GM21529 (cell line): ENCODE measurements around the gene ST7.
A peak's percentile ranks its signal among the peaks of the same experiment; 100 is the strongest.

Experiments
- ATAC-seq: cut with Tn5 transposase; IDR thresholded peaks from one replicate; pipeline ENCODE4 v1.9.1; 2021; ENCODE audit not compliant: unreplicated experiment

Gene ST7

GRCh38 chr7:117051808-117052207, 98.5 kb downstream of the ST7 start:
- no peak for ATAC-seq

- no peak for ATAC-seq
Observed at GRCh38 chr7:117053432-117053831, 100.1 kb downstream of the ST7 start.

- no peak for ATAC-seq
Observed at GRCh38 chr7:117061751-117062150, 108.5 kb downstream of the ST7 start.

GRCh38 chr7:117062300-117062699, 109.0 kb downstream of the ST7 start:
- ATAC-seq, result no peak

GRCh38 chr7:117064688-117065087, 111.4 kb downstream of the ST7 start:
- ATAC-seq, result no peak

GRCh38 chr7:117065571-117066150, 112.4 kb downstream of the ST7 start:
- ATAC-seq, result no peak

GRCh38 chr7:117066668-117067067, 113.4 kb downstream of the ST7 start:
- ATAC-seq, result peak; percentile 69

- ATAC-seq, result no peak
Observed at GRCh38 chr7:117067340-117067739, 114.0 kb downstream of the ST7 start.

- ATAC-seq, result no peak
Observed at GRCh38 chr7:117068511-117069145, 115.3 kb downstream of the ST7 start.

- no peak for ATAC-seq
Observed at GRCh38 chr7:117069379-117069778, 116.1 kb downstream of the ST7 start.

GRCh38 chr7:117071551-117071950, 118.2 kb downstream of the ST7 start:
- ATAC-seq, result no peak

- no peak for ATAC-seq
Observed at GRCh38 chr7:117072620-117073118, 119.4 kb downstream of the ST7 start.

- ATAC-seq, result no peak
Observed at GRCh38 chr7:117074378-117074777, 121.1 kb downstream of the ST7 start.

GRCh38 chr7:117075934-117076333, 122.6 kb downstream of the ST7 start:
- ATAC-seq, result no peak

GRCh38 chr7:117076426-117076943, 123.2 kb downstream of the ST7 start:
- no peak for ATAC-seq

GRCh38 chr7:117077658-117078057, 124.4 kb downstream of the ST7 start:
- ATAC-seq, result no peak

GRCh38 chr7:117082647-117083046, 129.3 kb downstream of the ST7 start:
- no peak for ATAC-seq

GRCh38 chr7:117083648-117084047, 130.3 kb downstream of the ST7 start:
- ATAC-seq, result no peak

- no peak for ATAC-seq
Observed at GRCh38 chr7:117084286-117084685, 131.0 kb downstream of the ST7 start.

GRCh38 chr7:117085275-117085674, 132.0 kb downstream of the ST7 start:
- ATAC-seq, result no peak

GRCh38 chr7:117085769-117086463, 132.6 kb downstream of the ST7 start:
- ATAC-seq, result no peak

- ATAC-seq, result peak; percentile 60
Observed at GRCh38 chr7:117086788-117087187, 133.5 kb downstream of the ST7 start.
